HEK293T (cell line): ENCODE data around the gene OR2B6.

Experiments used
- BHLHE40 ChIP-seq: fragments of 450-650 bp; IDR thresholded peaks from 2 replicates; pipeline ENCODE4 v1.6.1; 2016; ENCODE audit warnings: mild to moderate bottlenecking, moderate library complexity, borderline replicate concordance
- CTBP1 ChIP-seq: fragments of 450-650 bp; IDR thresholded peaks from 2 replicates; pipeline ENCODE4 v1.6.1; 2016; ENCODE audit warnings: borderline replicate concordance
- FOXA1 ChIP-seq: fragments of 450-650 bp; IDR thresholded peaks from 2 replicates; pipeline ENCODE4 v1.6.1; 2016; ENCODE audit warnings: mild to moderate bottlenecking
- FOXK2 ChIP-seq: fragments of 450-650 bp; IDR thresholded peaks from 2 replicates; pipeline ENCODE4 v1.6.1; 2016; ENCODE audit warnings: mild to moderate bottlenecking
- FOXM1 ChIP-seq: fragments of 450-650 bp; IDR thresholded peaks from 2 replicates; pipeline ENCODE4 v1.6.1; 2017; ENCODE audit warnings: mild to moderate bottlenecking, borderline replicate concordance
- L3MBTL2 ChIP-seq: fragments of 450-650 bp; conservative IDR thresholded peaks from 2 replicates; pipeline ENCODE4 v1.6.1; 2016; ENCODE audit warnings: mild to moderate bottlenecking
- SP1 ChIP-seq: fragments of 450-650 bp; IDR thresholded peaks from 2 replicates; pipeline ENCODE4 v1.6.1; 2017
- TARDBP ChIP-seq: fragments of 450-650 bp; IDR thresholded peaks from 2 replicates; pipeline ENCODE4 v1.6.1; 2016
- ZNF384 ChIP-seq: fragments of 450-650 bp; IDR thresholded peaks from 2 replicates; pipeline ENCODE4 v1.6.1; 2016

DNA sequence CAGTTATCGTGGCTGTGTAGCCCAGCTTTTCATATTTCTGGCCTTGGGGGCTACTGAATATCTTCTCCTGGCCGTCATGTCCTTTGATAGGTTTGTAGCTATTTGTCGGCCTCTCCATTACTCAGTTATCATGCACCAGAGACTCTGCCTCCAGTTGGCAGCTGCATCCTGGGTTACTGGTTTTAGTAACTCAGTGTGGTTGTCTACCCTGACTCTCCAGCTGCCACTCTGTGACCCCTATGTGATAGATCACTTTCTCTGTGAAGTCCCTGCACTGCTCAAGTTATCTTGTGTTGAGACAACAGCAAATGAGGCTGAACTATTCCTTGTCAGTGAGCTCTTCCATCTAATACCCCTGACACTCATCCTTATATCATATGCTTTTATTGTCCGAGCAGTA lies 475 bp downstream of the OR2B6 start:
- TF ChIP-seq SP1 (no peak), FOXK2 (no peak), ZNF384 (no peak), FOXA1 (no peak), FOXM1 (no peak), BHLHE40 (no peak), CTBP1 (no peak), L3MBTL2 (no peak), TARDBP (no peak)
